AG09319 (cell line): Measurements from ENCODE around the gene GALNT17.

Experiments
- DNase-seq: peaks from one replicate; pipeline ENCODE4 v3.0.0-alpha.2; 2010; ENCODE audit warnings: low read depth; ENCODE audit errors: extremely low read depth
- TF ChIP-seq, protein P1 (sequence below): IDR thresholded peaks from 2 replicates; pipeline ENCODE4 v1.5.1; 2011; ENCODE audit warnings: low read depth, mild to moderate bottlenecking, inconsistent platforms, low read length, moderate library complexity

GALNT17 gene

DNA sequence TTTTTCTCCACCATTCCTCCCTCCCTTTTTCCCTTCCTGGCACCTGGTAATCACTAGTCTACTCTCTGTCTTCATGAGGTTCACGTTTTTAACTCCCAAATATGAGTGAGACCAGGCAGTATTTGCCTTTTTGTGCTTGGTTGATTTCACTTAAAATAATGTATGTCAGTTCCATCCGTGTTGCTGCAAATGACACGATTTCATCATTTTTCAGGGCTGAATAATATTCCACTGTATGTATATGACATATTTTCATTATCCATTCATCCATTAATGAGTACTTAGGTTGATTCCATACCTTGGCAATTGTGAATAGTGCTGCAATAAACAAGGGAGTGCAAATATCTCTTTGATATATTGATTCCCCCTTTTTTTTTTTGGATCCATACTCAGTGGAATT, 25.8 kb downstream of the GALNT17 start:
- TF ChIP-seq, protein P1, sequence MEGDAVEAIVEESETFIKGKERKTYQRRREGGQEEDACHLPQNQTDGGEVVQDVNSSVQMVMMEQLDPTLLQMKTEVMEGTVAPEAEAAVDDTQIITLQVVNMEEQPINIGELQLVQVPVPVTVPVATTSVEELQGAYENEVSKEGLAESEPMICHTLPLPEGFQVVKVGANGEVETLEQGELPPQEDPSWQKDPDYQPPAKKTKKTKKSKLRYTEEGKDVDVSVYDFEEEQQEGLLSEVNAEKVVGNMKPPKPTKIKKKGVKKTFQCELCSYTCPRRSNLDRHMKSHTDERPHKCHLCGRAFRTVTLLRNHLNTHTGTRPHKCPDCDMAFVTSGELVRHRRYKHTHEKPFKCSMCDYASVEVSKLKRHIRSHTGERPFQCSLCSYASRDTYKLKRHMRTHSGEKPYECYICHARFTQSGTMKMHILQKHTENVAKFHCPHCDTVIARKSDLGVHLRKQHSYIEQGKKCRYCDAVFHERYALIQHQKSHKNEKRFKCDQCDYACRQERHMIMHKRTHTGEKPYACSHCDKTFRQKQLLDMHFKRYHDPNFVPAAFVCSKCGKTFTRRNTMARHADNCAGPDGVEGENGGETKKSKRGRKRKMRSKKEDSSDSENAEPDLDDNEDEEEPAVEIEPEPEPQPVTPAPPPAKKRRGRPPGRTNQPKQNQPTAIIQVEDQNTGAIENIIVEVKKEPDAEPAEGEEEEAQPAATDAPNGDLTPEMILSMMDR, result no peak
- no peak for DNase-seq

DNA sequence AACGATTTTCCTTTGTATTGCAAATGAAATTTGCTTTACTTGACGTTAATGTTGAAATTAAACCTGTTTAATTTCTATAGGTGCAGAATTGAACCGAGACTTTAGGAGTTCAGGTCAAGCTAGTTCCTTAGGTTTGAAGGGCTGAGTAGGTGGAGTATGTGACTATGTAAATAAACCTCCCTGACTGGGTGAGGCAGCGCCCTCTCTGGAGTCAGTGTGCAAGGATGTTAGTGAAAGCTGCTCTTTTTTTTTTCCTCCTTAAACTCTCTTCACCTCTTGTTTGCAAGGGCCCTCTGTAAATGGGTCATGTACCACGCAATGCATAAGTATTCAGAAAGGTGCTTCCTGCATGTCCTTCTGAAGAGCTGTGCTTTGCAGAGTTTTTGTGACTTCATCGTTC, 33.8 kb downstream of the GALNT17 start:
- no peak for DNase-seq
- TF ChIP-seq, protein P1, result no peak

DNA sequence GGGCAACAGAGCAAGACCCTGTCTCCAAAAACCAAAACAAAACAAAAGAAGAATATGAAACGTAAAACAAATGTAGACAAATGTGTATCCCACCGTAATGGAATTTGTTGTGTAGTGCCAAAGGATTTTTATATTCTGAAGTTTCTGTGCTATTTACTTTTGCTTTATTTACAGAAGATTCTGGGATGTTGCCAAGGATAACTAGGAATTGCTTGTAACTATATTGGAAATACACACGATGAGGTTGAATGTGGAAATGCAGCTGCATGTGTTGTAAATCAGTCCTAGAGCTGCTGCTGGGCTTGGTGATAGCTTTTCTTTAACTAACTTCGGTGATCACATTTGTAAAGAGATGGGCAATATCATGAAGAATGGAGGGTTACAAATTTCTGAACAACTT, 39.5 kb downstream of the GALNT17 start:
- DNase-seq, result no peak
- TF ChIP-seq, protein P1, result no peak

DNA sequence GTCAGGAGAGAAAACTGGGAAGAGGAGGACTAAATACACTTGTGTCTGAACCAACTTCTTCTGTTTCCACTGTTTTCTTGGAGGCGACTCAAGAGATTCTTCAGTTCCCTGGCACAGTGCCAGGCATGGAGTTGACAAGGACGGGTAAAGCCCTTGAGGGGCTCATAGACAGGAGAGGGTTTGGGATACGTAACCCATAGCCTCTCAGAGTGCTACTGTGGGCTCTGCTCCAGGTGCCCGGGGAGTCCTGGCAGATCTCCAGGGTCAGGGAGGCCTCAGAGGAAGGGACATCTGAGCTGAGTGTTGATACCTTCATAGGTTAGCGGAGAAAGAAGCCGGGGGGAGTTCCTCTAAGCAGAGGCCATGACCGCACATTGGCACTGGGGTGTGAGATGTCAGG, 42.0 kb downstream of the GALNT17 start:
- DNase-seq, result no peak
- TF ChIP-seq, protein P1, result no peak

DNA sequence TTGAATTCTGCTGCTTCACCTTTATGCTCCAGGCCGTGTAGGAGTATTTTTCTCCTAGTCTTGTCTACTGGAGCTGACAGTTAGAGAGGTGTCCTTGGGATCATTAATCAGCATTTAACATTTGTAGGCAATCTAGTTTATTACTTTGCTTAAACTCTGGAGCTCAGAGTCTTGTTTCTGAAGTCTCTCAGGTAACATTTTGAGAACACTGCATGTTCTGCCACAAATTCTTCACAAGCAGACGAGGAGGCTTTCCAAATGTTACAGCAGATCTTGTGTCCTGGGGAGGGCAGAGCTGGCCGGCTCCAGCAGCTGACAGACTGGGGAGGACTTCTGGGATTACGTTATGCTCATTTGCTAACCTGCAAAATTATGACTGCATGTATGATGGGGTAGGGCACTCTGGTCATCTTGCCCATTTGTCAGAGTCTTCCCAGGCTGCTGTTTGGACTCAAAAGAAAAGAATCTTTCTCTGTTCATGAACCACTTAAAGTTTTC, 50.5 kb downstream of the GALNT17 start:
- DNase-seq, result no peak
- TF ChIP-seq, protein P1, result no peak

DNA sequence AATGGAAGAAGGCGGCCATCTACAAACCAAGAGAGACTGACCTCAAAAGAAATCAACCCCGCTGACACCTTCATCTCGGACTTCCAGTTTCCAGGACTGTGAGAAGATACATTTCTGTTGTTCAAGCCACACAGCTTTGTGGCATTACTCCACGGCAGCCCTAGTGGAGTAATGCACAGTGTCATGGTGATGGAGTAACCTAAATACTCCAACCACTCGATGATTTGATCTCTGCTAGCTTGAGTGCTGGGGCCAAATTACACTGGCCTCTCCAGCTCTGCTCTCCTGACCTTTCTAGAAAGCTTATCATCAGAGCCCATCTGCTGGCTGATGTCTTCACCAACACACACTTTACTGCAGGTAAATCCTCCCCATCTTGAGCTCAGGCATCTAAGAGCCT, 52.2 kb downstream of the GALNT17 start:
- DNase-seq, result no peak
- TF ChIP-seq, protein P1, result no peak

DNA sequence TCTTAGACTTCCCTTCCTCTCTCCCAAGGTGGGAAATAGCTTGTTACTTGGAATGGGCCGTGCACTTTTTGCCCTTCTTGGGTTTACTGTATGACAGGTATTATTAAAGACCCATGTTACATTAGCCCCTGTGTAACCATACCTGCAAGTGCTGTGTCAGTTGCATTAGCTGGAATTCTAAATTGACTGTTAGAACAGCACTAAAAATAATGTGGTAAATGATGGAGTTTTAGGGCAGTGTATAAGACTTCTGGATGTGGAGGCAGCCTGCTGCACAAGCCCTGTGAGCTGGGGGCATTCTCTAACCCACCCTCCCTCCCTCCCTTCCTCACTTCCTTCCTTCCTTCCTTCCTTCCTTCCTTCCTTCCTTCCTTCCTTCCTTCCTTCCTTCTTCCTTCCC, 52.7 kb downstream of the GALNT17 start:
- TF ChIP-seq, protein P1, result no peak
- no peak for DNase-seq
